Measurements from ENCODE around the gene MIPOL1. TPM values are rescaled to one million over a fixed set of nuclear protein-coding genes. Genes with fewer than 3 reads are reported as not detected.
A peak's percentile ranks its signal among the peaks of the same experiment; 100 is the strongest.

The MIPOL1 gene
- total and polyA plus RNA-seq, 2 donors (not counting 3 experiments of a cell fraction or from before 2014, with no cell fraction given): 3.4 to 33.5 TPM

GRCh38 chr14:37428954-37429353 is 231.2 kb downstream of the MIPOL1 start:
- H3K27me3 ChIP-seq (ENCODE audit: control insufficient read depth in 2 of 2, insufficient read depth in 2 of 2, low read length in 2 of 2): no peaks in the 10 kb centered on the region
- no peaks in the 10 kb centered on the region for H4K20me1 ChIP-seq (replicated peaks; ENCODE audit: control insufficient read depth, extremely low read depth, insufficient read depth, low read length)
- dilution Hi-C loops (cut with MboI; ENCODE audit: extremely low pct_ligation_motif_present, low sequenced_read_pairs): no loop called here
- DNase-seq (ENCODE audit: low read depth, low spot score) (no peak), FAIRE-seq (no peak)
- no peak overlapping the region for H3K4me3 ChIP-seq (replicated peaks in 1 of 3; ENCODE audit: insufficient read depth in 1 of 3, low read depth in 1 of 3, low read length in 3 of 3)
- no peaks in the 10 kb centered on the region for H3K9me1 ChIP-seq (replicated peaks; ENCODE audit: control insufficient read depth, extremely low read depth, insufficient read depth, low read length)
- POLR2A ChIA-PET: no interaction called here
- no peak overlapping the region for H3K9ac ChIP-seq (replicated peaks; ENCODE audit: extremely low read depth, insufficient read depth, low read length)
- H3K9me3 ChIP-seq (replicated peaks; ENCODE audit: control insufficient read depth, insufficient read depth, low read length): no peaks in the 10 kb centered on the region
- no peak for TF ChIP-seq FOS (IDR thresholded peaks at IDR 0.05; ENCODE audit: borderline replicate concordance, insufficient read depth, low read length)
- TF ChIP-seq, protein P1, sequence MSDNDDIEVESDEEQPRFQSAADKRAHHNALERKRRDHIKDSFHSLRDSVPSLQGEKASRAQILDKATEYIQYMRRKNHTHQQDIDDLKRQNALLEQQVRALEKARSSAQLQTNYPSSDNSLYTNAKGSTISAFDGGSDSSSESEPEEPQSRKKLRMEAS (IDR thresholded peaks at IDR 0.05; ENCODE audit: insufficient read depth, insufficient read length): no peak
- TF ChIP-seq, protein P2, sequence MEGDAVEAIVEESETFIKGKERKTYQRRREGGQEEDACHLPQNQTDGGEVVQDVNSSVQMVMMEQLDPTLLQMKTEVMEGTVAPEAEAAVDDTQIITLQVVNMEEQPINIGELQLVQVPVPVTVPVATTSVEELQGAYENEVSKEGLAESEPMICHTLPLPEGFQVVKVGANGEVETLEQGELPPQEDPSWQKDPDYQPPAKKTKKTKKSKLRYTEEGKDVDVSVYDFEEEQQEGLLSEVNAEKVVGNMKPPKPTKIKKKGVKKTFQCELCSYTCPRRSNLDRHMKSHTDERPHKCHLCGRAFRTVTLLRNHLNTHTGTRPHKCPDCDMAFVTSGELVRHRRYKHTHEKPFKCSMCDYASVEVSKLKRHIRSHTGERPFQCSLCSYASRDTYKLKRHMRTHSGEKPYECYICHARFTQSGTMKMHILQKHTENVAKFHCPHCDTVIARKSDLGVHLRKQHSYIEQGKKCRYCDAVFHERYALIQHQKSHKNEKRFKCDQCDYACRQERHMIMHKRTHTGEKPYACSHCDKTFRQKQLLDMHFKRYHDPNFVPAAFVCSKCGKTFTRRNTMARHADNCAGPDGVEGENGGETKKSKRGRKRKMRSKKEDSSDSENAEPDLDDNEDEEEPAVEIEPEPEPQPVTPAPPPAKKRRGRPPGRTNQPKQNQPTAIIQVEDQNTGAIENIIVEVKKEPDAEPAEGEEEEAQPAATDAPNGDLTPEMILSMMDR (IDR thresholded peaks at IDR 0.05; ENCODE audit: extremely low read depth in 1 of 2, insufficient read depth in 1 of 2, low read depth in 1 of 2, low read length in 2 of 2): no peak
- H3K36me3 ChIP-seq (ENCODE audit: control insufficient read depth in 2 of 2, extremely low read depth in 1 of 2, insufficient read depth in 2 of 2, low read length in 2 of 2): peaks cover 0 to 2% of the 10 kb centered on the region in 2 experiments
- H3K4me1 ChIP-seq (ENCODE audit: control insufficient read depth, extremely low read depth, insufficient read depth, low read length): no peaks in the 10 kb centered on the region
- BruUV-seq (replicated peaks): no TSS peak
- H3K4me2 ChIP-seq (ENCODE audit: insufficient read depth, low read length): no peak overlapping the region
- H2AFZ ChIP-seq (ENCODE audit: low read depth, low read length): no peak overlapping the region
- CTCF ChIA-PET: interaction anchor here (1.3 to 1.5 kb wide), 2 partner anchors 10 to 19 kb away, joined by 4 to 5 read pairs; no protein-coding TSS in a partner anchor
- H3K27ac ChIP-seq (ENCODE audit: insufficient read depth, low read depth, low read length): no peak overlapping the region
- no peaks in the 10 kb centered on the region for H3K79me2 ChIP-seq (ENCODE audit: control insufficient read depth, insufficient read depth, low read length)
- intact Hi-C loops (cut with micrococcal nuclease): no loop called here

GRCh38 chr14:37429618-37430017 is 231.9 kb downstream of the MIPOL1 start:
- CTCF ChIA-PET: no interaction called here
- no peaks in the 10 kb centered on the region for H3K9me3 ChIP-seq (replicated peaks; ENCODE audit: control insufficient read depth, insufficient read depth, low read length)

More at GRCh38 chr14:37429618-37430017, 231.9 kb downstream of the MIPOL1 start:
- H3K36me3 ChIP-seq (ENCODE audit: control insufficient read depth in 2 of 2, extremely low read depth in 1 of 2, insufficient read depth in 2 of 2, low read length in 2 of 2): no peaks in the 10 kb centered on the region
- dilution Hi-C loops (cut with MboI; ENCODE audit: extremely low pct_ligation_motif_present, low sequenced_read_pairs): no loop called here
- no peaks in the 10 kb centered on the region for H3K9me1 ChIP-seq (replicated peaks; ENCODE audit: control insufficient read depth, extremely low read depth, insufficient read depth, low read length)
- H3K27ac ChIP-seq (ENCODE audit: insufficient read depth, low read depth, low read length): no peak overlapping the region
- no peaks in the 10 kb centered on the region for H4K20me1 ChIP-seq (replicated peaks; ENCODE audit: control insufficient read depth, extremely low read depth, insufficient read depth, low read length)
- H3K27me3 ChIP-seq (ENCODE audit: control insufficient read depth in 2 of 2, insufficient read depth in 2 of 2, low read length in 2 of 2): no peaks in the 10 kb centered on the region
- TF ChIP-seq JUN (IDR thresholded peaks at IDR 0.05; ENCODE audit: borderline replicate concordance, insufficient read depth, insufficient read length, low read depth) (no peak), MYC (IDR thresholded peaks at IDR 0.05; ENCODE audit: low read depth, low read length) (no peak), POLR2AphosphoS5 (IDR thresholded peaks at IDR 0.05; ENCODE audit: insufficient read depth, low read depth, low read length) (no peak), POLR2A (IDR thresholded peaks at IDR 0.05; ENCODE audit: low read depth, low read length) (no peak), FOS (IDR thresholded peaks at IDR 0.05; ENCODE audit: borderline replicate concordance, insufficient read depth, low read length) (no peak), GATA2 (IDR thresholded peaks at IDR 0.05; ENCODE audit: insufficient read depth, insufficient read length, low read depth, low read length) (no peak), EZH2 (IDR thresholded peaks at IDR 0.05; ENCODE audit: borderline replicate concordance, low read depth, low read length, severe bottlenecking) (no peak)
- TF ChIP-seq, protein P1 (IDR thresholded peaks at IDR 0.05; ENCODE audit: insufficient read depth, insufficient read length): no peak
- TF ChIP-seq, protein P2 (IDR thresholded peaks at IDR 0.05; ENCODE audit: extremely low read depth in 1 of 2, insufficient read depth in 1 of 2, low read depth in 1 of 2, low read length in 2 of 2): no peak
- POLR2A ChIA-PET: no interaction called here
- DNase-seq (ENCODE audit: low read depth, low spot score): no peak
- H3K4me3 ChIP-seq (replicated peaks in 1 of 3; ENCODE audit: insufficient read depth in 1 of 3, low read depth in 1 of 3, low read length in 3 of 3): no peak overlapping the region
- H2AFZ ChIP-seq (ENCODE audit: low read depth, low read length): no peak overlapping the region
- H3K4me1 ChIP-seq (ENCODE audit: control insufficient read depth, extremely low read depth, insufficient read depth, low read length): no peaks in the 10 kb centered on the region
- no peak overlapping the region for H3K4me2 ChIP-seq (ENCODE audit: insufficient read depth, low read length)
- intact Hi-C loops (cut with micrococcal nuclease): no loop called here
- H3K79me2 ChIP-seq (ENCODE audit: control insufficient read depth, insufficient read depth, low read length): no peaks in the 10 kb centered on the region
- no peak overlapping the region for H3K9ac ChIP-seq (replicated peaks; ENCODE audit: extremely low read depth, insufficient read depth, low read length)
- peak; percentile 63 for FAIRE-seq
- no TSS peak for BruUV-seq (replicated peaks)
